CD14-positive monocyte (primary cell): ENCODE results near the gene LAMTOR3. TPM values are rescaled to one million over a fixed set of nuclear protein-coding genes. Genes with fewer than 3 reads are reported as not detected.

Experiments used
- DNase-seq, 3 donors: peaks; one replicate each; pipeline ENCODE4 v3.0.0-alpha.2; 2011 to 2022
- H2AFZ ChIP-seq: 2 replicates; pipeline ENCODE4 v1.6.0; 2012; ENCODE audit warnings: mild to moderate bottlenecking, low read depth, low read length, inconsistent platforms; ENCODE audit not compliant: insufficient read depth, poor library complexity, severe bottlenecking
- H3K27ac ChIP-seq, 2 donors: 1 replicate in 1 of 2; 2 replicates in 1 of 2; pipeline ENCODE4 v1.5.1; 2012 to 2013; ENCODE audit warnings: low read length in 2 of 2, control low read depth in 1 of 2, inconsistent platforms in 1 of 2, low read depth in 1 of 2, mild to moderate bottlenecking in 1 of 2
- H3K27me3 ChIP-seq, 2 donors: one replicate each; pipeline versions ENCODE4 v1.6.0 to v1.6.1; 2011 to 2013; ENCODE audit warnings: low read length in 2 of 2; ENCODE audit not compliant: control insufficient read depth in 2 of 2, insufficient read depth in 2 of 2
- H3K36me3 ChIP-seq, 2 donors: replicated peaks in 1 of 2; 1 replicate in 1 of 2; 2 replicates in 1 of 2; pipeline versions ENCODE4 v1.5.1 to v1.6.1; 2012 to 2013; ENCODE audit warnings: low read length in 2 of 2, control low read depth in 1 of 2, inconsistent platforms in 1 of 2, mild to moderate bottlenecking in 1 of 2; ENCODE audit not compliant: insufficient read depth in 2 of 2, control insufficient read depth in 1 of 2
- H3K4me1 ChIP-seq, 2 donors: 1 replicate in 1 of 2; 2 replicates in 1 of 2; pipeline versions ENCODE4 v1.5.1 to v1.6.1; 2012 to 2013; ENCODE audit warnings: low read length in 2 of 2, control low read depth in 1 of 2, inconsistent platforms in 1 of 2, mild to moderate bottlenecking in 1 of 2, moderate library complexity in 1 of 2; ENCODE audit not compliant: insufficient read depth in 2 of 2, control insufficient read depth in 1 of 2
- H3K4me2 ChIP-seq: replicated peaks from 2 replicates; pipeline ENCODE3; 2012; ENCODE audit warnings: low read length, moderate library complexity, mild to moderate bottlenecking; ENCODE audit not compliant: poor library complexity, severe bottlenecking; ENCODE audit errors: extremely low read depth
- H3K4me3 ChIP-seq, 3 experiments: fragments of 200-600 bp in 1 of 3; sonication (generic) in 1 of 3; replicated peaks in 1 of 3; 1 replicate in 2 of 3; 2 replicates in 1 of 3; pipeline ENCODE4 v1.5.1; 2011 to 2013; ENCODE audit warnings: low read length in 3 of 3, mild to moderate bottlenecking in 3 of 3, control low read depth in 2 of 3, low read depth in 2 of 3, inconsistent platforms in 1 of 3, moderate library complexity in 1 of 3
- H3K79me2 ChIP-seq: 2 replicates; pipeline ENCODE4 v1.6.0; 2012; ENCODE audit warnings: mild to moderate bottlenecking, control low read depth, inconsistent platforms, low read length, moderate library complexity; ENCODE audit not compliant: insufficient read depth
- H3K9ac ChIP-seq: 2 replicates; pipeline ENCODE4 v1.6.0; 2017; ENCODE audit warnings: low read length, mild to moderate bottlenecking; ENCODE audit not compliant: insufficient read depth, poor library complexity, severe bottlenecking
- H3K9me3 ChIP-seq, 2 donors: replicated peaks in 1 of 2; 1 replicate in 1 of 2; 2 replicates in 1 of 2; pipeline versions ENCODE4 v1.5.1 to v1.6.1; 2012 to 2013; ENCODE audit warnings: low read length in 2 of 2, control low read depth in 1 of 2; ENCODE audit not compliant: control insufficient read depth in 1 of 2, insufficient read depth in 1 of 2
- H4K20me1 ChIP-seq: 2 replicates; pipeline ENCODE4 v1.6.0; 2012; ENCODE audit warnings: mild to moderate bottlenecking, low read length, control low read depth, moderate library complexity; ENCODE audit not compliant: insufficient read depth
- H3K27ac Mint-ChIP-seq, 7 donors: one replicate each; pipeline ENCODE4 v1.8.0; 2020; ENCODE audit warnings: mild to moderate bottlenecking in 7 of 7, mixed read lengths in 7 of 7, moderate library complexity in 6 of 7, inconsistent platforms in 2 of 7
- H3K27me3 Mint-ChIP-seq, 3 donors: one replicate each; pipeline ENCODE4 v1.8.0; 2021 to 2022; ENCODE audit warnings: low read depth in 3 of 3, mild to moderate bottlenecking in 3 of 3, mixed read lengths in 3 of 3, moderate library complexity in 3 of 3, inconsistent platforms in 1 of 3
- H3K36me3 Mint-ChIP-seq, 2 donors: one replicate each; pipeline ENCODE4 v1.8.0; 2020; ENCODE audit warnings: mixed read lengths in 2 of 2, inconsistent platforms in 1 of 2, mild to moderate bottlenecking in 1 of 2
- H3K4me1 Mint-ChIP-seq: one replicate; pipeline ENCODE4 v1.8.0; 2020; ENCODE audit warnings: mild to moderate bottlenecking, mixed read lengths
- H3K4me3 Mint-ChIP-seq, 2 donors: one replicate each; pipeline ENCODE4 v1.8.0; 2020; ENCODE audit warnings: mild to moderate bottlenecking in 2 of 2, mixed read lengths in 2 of 2, moderate library complexity in 1 of 2
- H3K9me3 Mint-ChIP-seq, 7 donors: one replicate each; pipeline ENCODE4 v1.8.0; 2020 to 2022; ENCODE audit warnings: mixed read lengths in 7 of 7, mild to moderate bottlenecking in 6 of 7, moderate library complexity in 6 of 7, inconsistent platforms in 2 of 7
- CTCF ChIP-seq: fragments of 200-600 bp; IDR thresholded peaks from one replicate; pipeline ENCODE4 v1.8.0; 2022; ENCODE audit warnings: antibody characterized with exemption, mild to moderate bottlenecking
- WGBS: methylation state at CpG from one replicate; pipeline ENCODE4 v1.1.5; 2013; ENCODE audit warnings: missing lambda C conversion rate; ENCODE audit not compliant: insufficient coverage; 5-methylcytosine and 5-hydroxymethylcytosine counted together
- intact Hi-C, 2 donors: fragments of 100-400 bp; cut with micrococcal nuclease; formaldehyde crosslinking; loops; one replicate each; pipeline versions ENCODE4 v1.15.0 to v1.15.1; 2023
- polyA plus RNA-seq, 3 donors: library from polyadenylated mRNA; depleted of rRNA in 1 of 3; unstranded in 2 of 3; stranded (reverse) in 1 of 3; fragments of 300-500 nt in 2 of 3; fragments of >200 nt in 1 of 3; fragmentation: Illumina TruSeq in 2 of 3; gene quantifications; 1 replicate in 2 of 3; 2 replicates in 1 of 3; pipeline ENCODE4 v1.2.3, GENCODE V29; 2012 to 2021

LAMTOR3 gene
- polyA plus RNA-seq, 3 donors, result 19.9 to 83.3 (median 62.5) TPM

DNA sequence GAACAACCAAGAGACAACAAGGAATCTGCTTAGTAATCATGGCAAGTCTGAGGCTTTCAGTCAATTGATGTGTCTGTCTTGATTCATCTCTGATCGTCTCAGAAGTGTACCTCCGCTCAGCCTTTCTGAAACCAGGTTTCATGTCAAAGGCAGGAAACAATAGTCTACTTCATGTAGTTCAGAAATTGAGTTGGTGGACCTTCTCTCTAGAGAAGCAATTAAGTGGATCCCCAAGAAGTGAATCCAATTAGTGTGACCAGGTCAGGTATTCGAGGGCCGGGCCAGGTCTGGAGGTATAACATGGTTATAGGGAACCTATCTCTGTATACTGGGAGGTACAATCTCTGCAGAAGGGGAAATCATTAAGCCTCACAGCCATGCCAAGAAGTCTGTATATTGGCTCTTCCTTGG lies 45.6 kb downstream of the LAMTOR3 start:
- Histone ChIP-seq H3K9me3 (no peaks in the 10 kb centered on the region), H3K9ac (no peak overlapping the region), H3K4me3 (no peak overlapping the region), H3K4me2 (no peak overlapping the region), H2AFZ (no peak overlapping the region), H4K20me1 (peaks cover 20% of the 10 kb centered on the region), H3K27ac (peak overlapping the region in 1 of 2 donors; percentile 63), H3K27me3 (no peaks in the 10 kb centered on the region), H3K4me1 (peaks cover 54 to 66% of the 10 kb centered on the region in 2 donors), H3K36me3 (peaks cover 21 to 53% of the 10 kb centered on the region in 2 donors), H3K79me2 (peaks cover 49% of the 10 kb centered on the region)
- TF ChIP-seq CTCF, result no peak
- intact Hi-C loops, result no loop called here
- DNase-seq, result no peak
- Mint-ChIP-seq H3K4me3 (no peak overlapping the region), H3K9me3 (no peaks in the 10 kb centered on the region), H3K27me3 (no peaks in the 10 kb centered on the region), H3K27ac (peak overlapping the region in 4 of 7 donors; percentile 15 to 96 (median 60)), H3K4me1 (peaks cover 73% of the 10 kb centered on the region), H3K36me3 (peaks cover 51 to 57% of the 10 kb centered on the region in 2 donors)
- WGBS, result 96% methylated on average over 4 of the region's 4 CpGs

DNA sequence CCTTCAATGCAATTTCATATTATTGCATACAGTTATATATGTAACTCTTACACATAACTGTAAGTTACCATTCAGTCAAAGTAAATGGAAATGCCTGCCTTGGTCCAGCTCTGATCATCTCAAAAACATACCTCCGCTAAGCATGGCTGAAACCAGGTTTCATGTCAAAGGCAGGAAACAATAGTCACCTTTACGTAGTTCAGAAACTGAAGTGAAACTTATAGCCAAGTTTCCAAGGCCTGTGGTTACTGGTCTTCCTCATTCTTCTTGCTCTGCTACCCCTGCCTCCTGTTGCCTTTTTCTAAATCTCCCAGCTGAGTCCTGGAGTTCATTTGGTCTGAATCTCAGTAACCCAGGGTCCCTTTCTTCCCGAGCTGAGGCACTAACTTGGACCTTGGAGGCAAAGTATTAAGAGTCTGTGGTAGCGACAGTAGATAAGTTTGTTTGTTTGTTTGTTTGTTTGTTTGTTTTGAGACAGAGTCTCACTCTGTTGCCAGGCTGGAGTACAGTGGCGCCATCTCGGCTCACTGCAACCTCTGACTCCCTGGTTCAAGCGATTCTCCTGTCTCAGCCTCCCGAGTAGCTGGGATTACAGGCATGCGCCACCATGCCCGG lies 46.8 kb downstream of the LAMTOR3 start:
- Mint-ChIP-seq H3K4me1 (peaks cover 69% of the 10 kb centered on the region), H3K36me3 (peaks cover 52 to 60% of the 10 kb centered on the region in 2 donors), H3K9me3 (peaks cover 0 to 2% (median 0%) of the 10 kb centered on the region in 7 donors), H3K27me3 (no peaks in the 10 kb centered on the region), H3K4me3 (peak overlapping the region in 1 of 2 donors; percentile 61), H3K27ac (peak overlapping the region; percentile 88 to 96 (median 92))
- intact Hi-C loops, result no loop called here
- no peak overlapping the region for H3K9ac ChIP-seq
- TF ChIP-seq CTCF, result no peak
- H3K36me3 ChIP-seq, result peaks cover 19 to 53% of the 10 kb centered on the region in 2 donors
- peaks cover 47 to 63% of the 10 kb centered on the region in 2 donors for H3K4me1 ChIP-seq
- H3K4me3 ChIP-seq, result peak overlapping the region in 1 of 3 experiments; percentile 21
- H2AFZ ChIP-seq, result no peak overlapping the region
- H4K20me1 ChIP-seq, result peaks cover 30% of the 10 kb centered on the region
- peaks cover 50% of the 10 kb centered on the region for H3K79me2 ChIP-seq
- no peaks in the 10 kb centered on the region for H3K27me3 ChIP-seq
- 10% methylated on average over 3 of the region's 10 CpGs for WGBS
- H3K4me2 ChIP-seq, result peak overlapping the region; percentile 45
- peak in 2 of 3 donors; percentile 77 to 79 for DNase-seq
- H3K27ac ChIP-seq, result peak overlapping the region; percentile 31 to 76
- H3K9me3 ChIP-seq, result no peaks in the 10 kb centered on the region
